H9 (cell line): ENCODE results near the gene ZNF618. TPM values are rescaled to one million over a fixed set of nuclear protein-coding genes. Genes with fewer than 3 reads are reported as not detected.

Experiments used
- DNase-seq: peaks from one replicate; pipeline ENCODE4 v3.0.0-alpha.2; 2017
- H2AFZ ChIP-seq: one replicate; pipeline ENCODE4 v1.6.1; 2013; ENCODE audit warnings: mild to moderate bottlenecking, low read length, control low read depth, moderate library complexity
- H2AK5ac ChIP-seq: 2 replicates; pipeline ENCODE4 v1.6.1; 2013; ENCODE audit warnings: low read length, control low read depth, mixed read lengths; ENCODE audit not compliant: insufficient read length
- H2BK120ac ChIP-seq: one replicate; pipeline ENCODE4 v1.6.1; 2013; ENCODE audit warnings: low read depth, mild to moderate bottlenecking, low read length, control low read depth, inconsistent platforms; ENCODE audit not compliant: poor library complexity, severe bottlenecking
- H2BK12ac ChIP-seq: 2 replicates; pipeline ENCODE4 v1.6.1; 2013; ENCODE audit warnings: low read length, control low read depth, mixed read lengths, low read depth; ENCODE audit not compliant: insufficient read length
- H2BK15ac ChIP-seq: 2 replicates; pipeline ENCODE4 v1.6.1; 2013; ENCODE audit warnings: low read depth, low read length, control low read depth
- H2BK20ac ChIP-seq: one replicate; pipeline ENCODE4 v1.6.1; 2013; ENCODE audit warnings: low read depth, mild to moderate bottlenecking, low read length, control low read depth, inconsistent platforms; ENCODE audit not compliant: poor library complexity, severe bottlenecking
- H2BK5ac ChIP-seq: 2 replicates; pipeline ENCODE4 v1.6.1; 2013; ENCODE audit warnings: low read length, control low read depth, mixed read lengths; ENCODE audit not compliant: insufficient read length
- H3K14ac ChIP-seq: 2 replicates; pipeline ENCODE4 v1.6.1; 2013; ENCODE audit warnings: low read length, control low read depth; ENCODE audit not compliant: insufficient read depth
- H3K18ac ChIP-seq: 2 replicates; pipeline ENCODE4 v1.6.1; 2013; ENCODE audit warnings: low read depth, mild to moderate bottlenecking, mixed read lengths, low read length, control low read depth; ENCODE audit not compliant: insufficient read length
- H3K23ac ChIP-seq: 2 replicates; pipeline ENCODE4 v1.6.1; 2013; ENCODE audit warnings: low read length, control low read depth, mixed read lengths, low read depth; ENCODE audit not compliant: insufficient read length
- H3K23me2 ChIP-seq: 2 replicates; pipeline ENCODE4 v1.6.1; 2013; ENCODE audit warnings: low read depth, mild to moderate bottlenecking, mixed read lengths, low read length, control low read depth; ENCODE audit not compliant: insufficient read length, poor library complexity, severe bottlenecking
- H3K27ac ChIP-seq: 2 replicates; pipeline ENCODE4 v1.5.1; 2013; ENCODE audit warnings: low read length, control low read depth, mixed read lengths, low read depth; ENCODE audit not compliant: insufficient read length
- H3K27me3 ChIP-seq: 2 replicates; pipeline ENCODE4 v1.6.1; 2013; ENCODE audit warnings: low read length, control low read depth, inconsistent platforms; ENCODE audit not compliant: insufficient read depth
- H3K4ac ChIP-seq: 2 replicates; pipeline ENCODE4 v1.6.1; 2013; ENCODE audit warnings: low read depth, mild to moderate bottlenecking, control low read depth, inconsistent platforms, low read length, moderate library complexity
- H3K4me1 ChIP-seq: 2 replicates; pipeline ENCODE4 v1.6.1; 2013; ENCODE audit warnings: low read length, control low read depth, inconsistent platforms; ENCODE audit not compliant: insufficient read depth
- H3K4me2 ChIP-seq: 2 replicates; pipeline ENCODE4 v1.6.1; 2013; ENCODE audit warnings: low read length, control low read depth, mixed read lengths; ENCODE audit not compliant: insufficient read length, insufficient read depth
- H3K56ac ChIP-seq: 2 replicates; pipeline ENCODE4 v1.6.1; 2013; ENCODE audit warnings: low read depth, mild to moderate bottlenecking, mixed read lengths, low read length, control low read depth; ENCODE audit not compliant: insufficient read length
- H3K79me1 ChIP-seq: 2 replicates; pipeline ENCODE4 v1.6.1; 2013; ENCODE audit warnings: low read depth, mild to moderate bottlenecking, moderate library complexity, low read length, control low read depth, inconsistent platforms; ENCODE audit not compliant: insufficient read depth, poor library complexity, severe bottlenecking
- H3K79me2 ChIP-seq: 2 replicates; pipeline ENCODE4 v1.6.1; 2013; ENCODE audit warnings: low read length, control low read depth, inconsistent platforms; ENCODE audit not compliant: insufficient read depth
- H3K9ac ChIP-seq: 2 replicates; pipeline ENCODE4 v1.6.1; 2013; ENCODE audit warnings: low read length, control low read depth, mixed read lengths; ENCODE audit not compliant: insufficient read length; ENCODE audit errors: extremely low read depth
- H3K9me3 ChIP-seq: one replicate; pipeline ENCODE4 v1.6.1; 2013; ENCODE audit warnings: low read depth, low read length, inconsistent platforms; ENCODE audit not compliant: control insufficient read depth
- H3T11ph ChIP-seq: one replicate; pipeline ENCODE4 v1.6.1; 2013; ENCODE audit warnings: mild to moderate bottlenecking, low read length, control low read depth, inconsistent platforms
- H4K20me1 ChIP-seq: one replicate; pipeline ENCODE4 v1.6.1; 2013; ENCODE audit not compliant: control insufficient read depth, insufficient read length, insufficient read depth
- H4K5ac ChIP-seq: 2 replicates; pipeline ENCODE4 v1.6.1; 2013; ENCODE audit warnings: low read depth, mild to moderate bottlenecking, mixed read lengths, low read length, control low read depth; ENCODE audit not compliant: insufficient read length
- H4K8ac ChIP-seq: replicated peaks from 2 replicates; pipeline ENCODE4 v1.6.1; 2013; ENCODE audit warnings: low read length, control low read depth, mixed read lengths, low read depth; ENCODE audit not compliant: insufficient read length
- H4K91ac ChIP-seq: 2 replicates; pipeline ENCODE4 v1.6.1; 2013; ENCODE audit warnings: low read depth, mild to moderate bottlenecking, moderate library complexity, mixed read lengths, low read length, control low read depth; ENCODE audit not compliant: insufficient read length
- H3K27ac Mint-ChIP-seq, 3 experiments: 2 replicates in 2 of 3; 3 replicates in 1 of 3; pipeline ENCODE4 v1.8.0; 2020 to 2021; ENCODE audit warnings: mixed read lengths in 3 of 3, mild to moderate bottlenecking in 1 of 3, moderate library complexity in 1 of 3
- H3K27me3 Mint-ChIP-seq: 2 replicates; pipeline ENCODE4 v1.8.0; 2021; ENCODE audit warnings: low read depth, mild to moderate bottlenecking, moderate library complexity, mixed read lengths
- H3K36me3 Mint-ChIP-seq, 3 experiments: 2 replicates in 2 of 3; 3 replicates in 1 of 3; pipeline ENCODE4 v1.8.0; 2020 to 2021; ENCODE audit warnings: low read depth in 3 of 3, mixed read lengths in 3 of 3; ENCODE audit not compliant: insufficient read depth in 1 of 3
- H3K4me1 Mint-ChIP-seq, 2 experiments: 2 replicates each; pipeline ENCODE4 v1.8.0; 2020; ENCODE audit warnings: mixed read lengths in 2 of 2
- H3K4me3 Mint-ChIP-seq, 2 experiments: 2 replicates in 1 of 2; 3 replicates in 1 of 2; pipeline ENCODE4 v1.8.0; 2020 to 2021; ENCODE audit warnings: mild to moderate bottlenecking in 2 of 2, mixed read lengths in 2 of 2, moderate library complexity in 1 of 2
- H3K9me3 Mint-ChIP-seq, 2 experiments: 2 replicates in 1 of 2; 3 replicates in 1 of 2; pipeline ENCODE4 v1.8.0; 2020; ENCODE audit warnings: mild to moderate bottlenecking in 2 of 2, mixed read lengths in 2 of 2, moderate library complexity in 1 of 2
- WGBS: extraction: QIAGEN DNeasy Blood & Tissue Kit; methylation state at CpG from one replicate; pipeline ENCODE4 v1.1.7; 2013; ENCODE audit warnings: missing lambda C conversion rate, low lambda C conversion rate, mixed read lengths; ENCODE audit not compliant: insufficient read length; ENCODE audit errors: extremely low coverage; 5-methylcytosine and 5-hydroxymethylcytosine counted together
- total RNA-seq: library from RNA; stranded (reverse); gene quantifications from 2 replicates; pipeline ENCODE4 v1.2.1, GENCODE V29; 2021
- TF ChIP-seq, protein P1 (sequence below): fragments of 200-600 bp; sonication (generic); conservative IDR thresholded peaks from 3 replicates; pipeline ENCODE4 v1.8.0; 2021; ENCODE audit warnings: antibody characterized with exemption, mild to moderate bottlenecking

ZNF618 gene
- total RNA-seq, 1 experiment from 2014 or later: 13.6 TPM

DNA sequence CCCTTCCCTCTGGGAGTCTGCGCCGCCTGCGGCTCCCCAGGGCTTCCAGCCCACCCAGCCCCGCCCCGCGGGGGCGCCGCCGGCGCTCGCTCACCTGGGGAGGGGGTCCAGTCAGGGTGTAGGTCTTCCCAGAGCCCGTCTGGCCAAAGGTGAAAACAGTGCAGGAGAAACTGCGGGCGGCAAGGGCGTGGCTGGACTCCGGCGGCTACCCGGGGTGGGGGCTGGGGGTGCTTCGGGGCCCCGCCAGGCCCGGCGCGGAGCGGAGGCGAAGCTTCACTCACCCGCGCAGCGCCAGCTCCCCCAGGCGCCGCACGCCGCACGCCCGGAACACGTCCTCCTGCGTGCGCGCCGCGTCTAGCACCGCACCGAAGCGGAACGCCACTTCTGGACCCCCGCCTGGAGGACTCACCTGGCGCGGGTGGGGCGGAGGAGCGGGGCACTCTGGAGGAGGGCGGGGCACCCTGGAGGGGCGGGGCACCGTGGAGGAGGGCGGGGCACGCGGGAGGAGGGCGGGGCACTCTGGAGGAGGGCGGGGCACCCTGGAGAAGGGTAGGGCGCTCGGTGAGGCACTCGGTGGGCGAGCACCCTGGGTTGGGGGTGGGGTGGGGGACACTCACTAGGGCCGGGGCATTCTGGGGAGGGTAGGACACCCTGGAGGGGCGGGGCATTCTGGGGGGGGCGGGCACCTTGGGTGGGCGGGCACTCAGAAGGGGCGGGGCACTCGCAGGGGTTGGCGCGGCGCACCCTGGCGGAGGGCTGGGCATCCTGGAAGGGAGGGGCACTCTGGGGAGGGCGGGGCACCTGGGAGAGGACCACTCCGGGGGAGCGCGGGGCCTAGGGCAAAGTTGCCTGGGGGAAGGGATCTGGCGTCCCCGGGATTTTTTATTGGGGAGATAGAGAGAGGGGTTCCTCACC lies 222.2 kb downstream of the ZNF618 start:
- Histone ChIP-seq H3K4me1 (0 out of 2 replicates have a peak, but pooled peaks cover 2% of the 10 kb centered on the region), H3K4me2 (peak overlapping the region; percentile 93), H2BK12ac (no peak overlapping the region), H3K27me3 (peaks cover 3% of the 10 kb centered on the region; the same call in 1 of the 2 replicates), H3K56ac (no peak overlapping the region), H3K18ac (no peak overlapping the region), H2BK20ac (no peak overlapping the region), H4K91ac (no peak overlapping the region), H2AK5ac (no peak overlapping the region), H3K23me2 (peaks cover 7% of the 10 kb centered on the region), H2BK120ac (no peak overlapping the region), H3K79me2 (no peaks in the 10 kb centered on the region), H3K23ac (no peak overlapping the region), H4K20me1 (no peaks in the 10 kb centered on the region), H2BK15ac (no peak overlapping the region), H4K5ac (no peak overlapping the region), H3K9ac (no peak overlapping the region), H3K9me3 (no peaks in the 10 kb centered on the region), H3K27ac (no peak overlapping the region), H3K4ac (no peak overlapping the region), H2BK5ac (no peak overlapping the region), H2AFZ (peak overlapping the region; percentile 76), H4K8ac (no peak overlapping the region), H3T11ph (no peak overlapping the region), H3K14ac (no peak overlapping the region), H3K79me1 (no peaks in the 10 kb centered on the region)
- Mint-ChIP-seq H3K27me3 (peaks cover 64% of the 10 kb centered on the region), H3K36me3 (peaks cover 2 to 11% (median 3%) of the 10 kb centered on the region in 3 experiments; a peak in 4 of 7 replicates), H3K27ac (no peak overlapping the region), H3K9me3 (peaks cover 12% of the 10 kb centered on the region in 2 experiments), H3K4me3 (peak overlapping the region; percentile 74 to 87), H3K4me1 (peaks cover 8 to 22% of the 10 kb centered on the region in 2 experiments)
- no CpG with 5 or more reads among the region's 77 CpGs for WGBS
- peak; percentile 86 for DNase-seq
- TF ChIP-seq, protein P1, sequence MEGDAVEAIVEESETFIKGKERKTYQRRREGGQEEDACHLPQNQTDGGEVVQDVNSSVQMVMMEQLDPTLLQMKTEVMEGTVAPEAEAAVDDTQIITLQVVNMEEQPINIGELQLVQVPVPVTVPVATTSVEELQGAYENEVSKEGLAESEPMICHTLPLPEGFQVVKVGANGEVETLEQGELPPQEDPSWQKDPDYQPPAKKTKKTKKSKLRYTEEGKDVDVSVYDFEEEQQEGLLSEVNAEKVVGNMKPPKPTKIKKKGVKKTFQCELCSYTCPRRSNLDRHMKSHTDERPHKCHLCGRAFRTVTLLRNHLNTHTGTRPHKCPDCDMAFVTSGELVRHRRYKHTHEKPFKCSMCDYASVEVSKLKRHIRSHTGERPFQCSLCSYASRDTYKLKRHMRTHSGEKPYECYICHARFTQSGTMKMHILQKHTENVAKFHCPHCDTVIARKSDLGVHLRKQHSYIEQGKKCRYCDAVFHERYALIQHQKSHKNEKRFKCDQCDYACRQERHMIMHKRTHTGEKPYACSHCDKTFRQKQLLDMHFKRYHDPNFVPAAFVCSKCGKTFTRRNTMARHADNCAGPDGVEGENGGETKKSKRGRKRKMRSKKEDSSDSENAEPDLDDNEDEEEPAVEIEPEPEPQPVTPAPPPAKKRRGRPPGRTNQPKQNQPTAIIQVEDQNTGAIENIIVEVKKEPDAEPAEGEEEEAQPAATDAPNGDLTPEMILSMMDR: peak; percentile 17; the same call in 2 of the 3 replicates
